NT2/D1 (cell line): Measurements from ENCODE around the gene PANK4.

ENCODE experiments used
- SUZ12 ChIP-seq: IDR thresholded peaks from 2 replicates; pipeline ENCODE4 v1.6.1; 2011; ENCODE audit not compliant: insufficient read length, insufficient read depth; ENCODE audit errors: extremely low read depth
- YY1 ChIP-seq: IDR thresholded peaks from 2 replicates; pipeline ENCODE4 v1.6.1; 2011; ENCODE audit not compliant: insufficient read length, insufficient read depth
- ZNF274 ChIP-seq: IDR thresholded peaks from 2 replicates; pipeline ENCODE4 v1.6.1; 2011; ENCODE audit warnings: mild to moderate bottlenecking, low read depth, low read length

DNA sequence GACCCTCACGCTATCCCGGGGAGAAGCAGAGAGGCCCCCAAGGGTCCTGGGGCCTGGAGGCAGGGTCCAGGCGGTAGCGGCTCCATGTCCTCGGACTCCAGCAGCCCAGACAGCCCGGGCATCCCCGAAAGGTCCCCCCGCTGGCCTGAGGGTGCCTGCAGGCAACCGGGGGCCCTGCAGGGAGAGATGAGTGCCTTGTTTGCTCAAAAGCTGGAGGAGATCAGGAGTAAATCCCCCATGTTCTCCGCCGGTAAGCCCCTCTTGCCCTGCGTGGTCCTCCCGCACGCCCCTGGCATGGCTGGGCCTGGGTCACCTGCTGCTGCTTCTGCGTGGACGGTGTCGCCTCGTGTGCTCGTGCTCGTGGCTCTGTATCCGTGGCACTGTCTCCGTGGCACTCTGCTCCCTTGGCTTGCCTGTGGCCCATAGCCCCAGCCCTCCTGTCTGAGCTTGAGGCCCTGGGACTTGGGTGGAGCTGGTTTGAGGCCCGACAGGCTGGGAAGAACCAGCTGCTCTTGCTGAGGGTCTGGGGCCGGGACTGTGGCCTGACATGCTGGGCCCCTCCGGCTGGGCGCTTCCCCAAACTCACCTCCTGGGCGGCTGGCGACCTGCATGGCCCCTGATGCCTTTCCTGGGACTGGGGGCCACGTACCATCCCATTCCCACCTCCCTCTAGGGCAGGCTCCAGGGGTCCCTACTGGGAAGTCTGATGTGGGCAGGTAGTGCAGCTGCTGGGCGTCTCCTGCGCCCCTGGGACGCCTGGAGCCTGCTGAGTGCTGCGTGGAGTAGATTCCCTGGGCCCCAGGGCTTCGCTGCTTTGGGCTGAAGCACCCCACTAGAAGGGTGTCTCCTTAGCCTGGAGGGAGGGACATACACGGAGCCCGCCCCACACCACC lies 23.5 kb downstream of the PANK4 start:
- TF ChIP-seq YY1: no peak
- TF ChIP-seq ZNF274: no peak
- TF ChIP-seq SUZ12: no peak
